Activated naive CD8-positive, alpha-beta T cell treated with anti-CD3 and anti-CD28 coated beads, Interleukin-2, amount 50 U/mL, for 24 hours (primary cell): ENCODE data around the gene SAMD4A.
"Not testable (repeated sequence)": the region's sequence is repeated elsewhere in the genome, so short reads cannot be mapped to it uniquely, and the experiment has no call there.

Experiments used
- ATAC-seq: fragments of 150-1000 bp; cut with Tn5 transposase; one replicate; pipeline ENCODE4 v1.10.0; 2021
- DNase-seq: peaks from one replicate; pipeline ENCODE4 v3.0.0; 2021
- H3K27ac Mint-ChIP-seq: one replicate; pipeline ENCODE4 v1.8.0; 2021; ENCODE audit warnings: mild to moderate bottlenecking, mixed read lengths
- H3K27me3 Mint-ChIP-seq: one replicate; pipeline ENCODE4 v1.8.0; 2021; ENCODE audit warnings: mixed read lengths
- H3K36me3 Mint-ChIP-seq: one replicate; pipeline ENCODE4 v1.8.0; 2021; ENCODE audit warnings: low read depth, mixed read lengths
- H3K4me1 Mint-ChIP-seq: one replicate; pipeline ENCODE4 v1.8.0; 2021; ENCODE audit warnings: mixed read lengths
- H3K4me3 Mint-ChIP-seq: one replicate; pipeline ENCODE4 v1.8.0; 2021; ENCODE audit warnings: mild to moderate bottlenecking, moderate library complexity, mixed read lengths
- H3K9me3 Mint-ChIP-seq: one replicate; pipeline ENCODE4 v1.8.0; 2021; ENCODE audit warnings: mixed read lengths

Gene SAMD4A

DNA sequence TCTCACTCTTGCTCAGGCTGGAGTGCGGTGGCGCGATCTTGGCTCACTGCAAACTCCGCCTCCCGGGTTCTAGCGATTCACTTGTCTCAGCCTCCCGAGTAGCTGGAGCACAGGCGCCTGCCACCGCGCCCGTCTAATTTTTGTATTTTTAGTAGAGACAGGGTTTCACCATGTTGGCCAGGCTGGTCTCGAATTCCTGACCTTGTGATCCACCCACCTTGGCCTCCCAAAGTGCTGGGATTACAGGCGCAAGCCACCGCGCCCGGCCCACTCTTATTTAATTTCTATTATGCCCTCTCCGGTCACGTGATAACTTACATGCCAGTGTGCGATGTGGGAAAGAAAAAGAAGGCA, 57.1 kb downstream of the SAMD4A start:
- H3K27ac Mint-ChIP-seq, H3K9me3 Mint-ChIP-seq: not testable (repeated sequence)

DNA sequence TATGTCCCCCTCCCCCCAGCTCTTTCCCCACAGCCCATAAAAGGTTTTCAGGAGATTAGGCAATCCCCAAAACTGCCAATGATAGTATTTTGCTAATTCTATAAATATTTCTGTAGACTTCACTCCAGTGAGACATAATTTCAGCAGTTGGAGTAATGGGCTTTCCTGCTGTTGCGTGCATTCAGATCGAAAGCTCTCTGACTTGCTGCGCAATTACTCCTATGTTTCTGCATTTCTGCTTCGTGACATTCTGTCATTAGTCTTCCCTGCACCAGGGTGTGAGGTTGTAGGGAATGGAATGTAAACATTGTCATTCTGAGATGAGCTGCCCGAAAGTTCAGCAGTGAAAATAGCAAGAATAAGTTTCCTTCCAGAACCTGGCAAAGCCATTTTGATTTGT, 58.2 kb downstream of the SAMD4A start:
- DNase-seq (no peak), ATAC-seq (no peak)
- no peak overlapping the region for H3K4me3 Mint-ChIP-seq
- H3K36me3 Mint-ChIP-seq, result peaks cover 1% of the 10 kb centered on the region
- H3K9me3 Mint-ChIP-seq, result peaks cover 3% of the 10 kb centered on the region
- no peaks in the 10 kb centered on the region for H3K27me3 Mint-ChIP-seq
- H3K27ac Mint-ChIP-seq, result no peak overlapping the region
- H3K4me1 Mint-ChIP-seq, result peaks cover 64% of the 10 kb centered on the region

More for the DNA sequence above, 57.1 kb downstream of the SAMD4A start:
- not testable (repeated sequence) for ATAC-seq, H3K4me3 Mint-ChIP-seq, DNase-seq, H3K27me3 Mint-ChIP-seq, H3K36me3 Mint-ChIP-seq
- peaks cover 55% of the 10 kb centered on the region for H3K4me1 Mint-ChIP-seq

DNA sequence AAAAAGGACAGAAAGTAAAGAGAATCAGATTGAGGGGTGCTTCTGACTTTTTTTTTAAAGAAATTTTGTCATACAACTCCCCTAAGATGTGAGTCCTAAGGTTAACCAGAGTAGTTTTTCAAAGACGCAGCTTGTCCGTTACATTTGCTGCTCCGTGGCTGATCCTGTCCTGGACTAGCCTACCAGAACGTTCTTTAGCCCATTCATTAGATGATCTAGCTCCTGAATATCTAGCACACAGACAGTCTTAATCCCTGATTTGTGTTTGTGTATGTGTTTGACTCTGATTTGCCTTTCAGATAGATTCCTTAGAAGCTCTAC, 60.3 kb downstream of the SAMD4A start:
- Mint-ChIP-seq H3K9me3 (peaks cover 4% of the 10 kb centered on the region), H3K27ac (peak overlapping the region; percentile 97), H3K4me1 (peaks cover 60% of the 10 kb centered on the region), H3K36me3 (peaks cover 1% of the 10 kb centered on the region), H3K4me3 (peak overlapping the region; percentile 68), H3K27me3 (no peaks in the 10 kb centered on the region)
- ATAC-seq (no peak), DNase-seq (no peak)

DNA sequence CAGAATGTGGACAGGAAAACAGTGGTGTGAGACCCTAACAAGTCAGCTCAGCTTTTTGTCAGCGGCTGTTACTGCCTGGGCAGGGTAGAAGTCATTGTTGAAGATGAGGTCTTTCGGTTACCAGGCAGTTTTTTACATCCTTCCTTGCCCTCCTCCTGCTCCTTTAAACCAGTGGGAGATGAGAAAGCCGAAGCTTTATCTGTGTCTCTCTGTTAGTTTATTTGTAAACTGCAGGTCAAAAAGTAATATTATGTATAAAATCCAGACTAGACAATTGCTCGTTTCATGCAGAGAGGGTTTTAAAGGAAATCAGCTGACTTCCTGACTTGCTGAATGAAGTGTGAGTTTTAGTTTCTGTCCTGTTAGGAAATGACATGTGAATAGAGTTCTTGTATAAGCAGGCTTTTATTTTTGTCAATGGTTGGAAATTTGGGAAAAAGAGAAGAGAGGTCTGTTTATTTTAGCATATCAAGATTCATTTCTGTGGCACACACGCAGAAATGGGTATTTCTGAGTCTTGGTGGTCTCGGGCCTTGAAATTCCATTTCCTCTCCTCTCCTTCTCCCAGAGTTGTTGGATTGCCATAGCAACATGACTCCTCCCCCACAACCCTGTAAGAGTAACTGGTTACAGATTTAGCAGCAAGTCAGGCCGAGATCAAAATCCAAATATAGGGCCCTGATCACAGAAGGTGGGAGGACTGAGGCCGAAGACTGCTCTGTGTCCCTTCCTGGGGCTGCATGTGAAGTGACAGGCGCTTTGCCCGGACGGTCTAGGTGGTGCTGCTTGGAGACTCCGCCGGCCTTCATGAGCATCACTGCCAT, 60.8 kb downstream of the SAMD4A start:
- Mint-ChIP-seq H3K27me3 (no peaks in the 10 kb centered on the region), H3K9me3 (peaks cover 8% of the 10 kb centered on the region), H3K4me3 (peak overlapping the region; percentile 68), H3K4me1 (peaks cover 54% of the 10 kb centered on the region), H3K27ac (peak overlapping the region; percentile 97), H3K36me3 (peaks cover 1% of the 10 kb centered on the region)
- DNase-seq (no peak), ATAC-seq (peak; percentile 61)

DNA sequence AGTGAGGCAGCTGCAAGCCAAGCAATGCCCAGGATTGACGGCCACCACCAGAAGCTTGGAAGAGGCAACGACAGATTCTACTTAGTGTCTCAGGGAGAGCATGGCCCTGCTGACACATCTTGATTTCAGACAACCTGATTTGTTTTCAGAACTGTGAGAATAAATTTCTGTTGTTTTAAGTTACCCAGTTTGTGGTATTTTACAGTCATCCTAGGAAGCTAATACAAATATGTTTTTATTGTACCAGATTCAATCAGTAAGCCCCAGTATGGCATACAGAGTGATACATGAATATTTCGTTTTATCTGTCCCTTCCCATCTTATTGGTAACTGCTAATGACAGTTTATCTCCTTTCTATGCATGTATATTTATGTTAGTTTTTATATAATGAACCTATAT, 62.3 kb downstream of the SAMD4A start:
- peaks cover 5% of the 10 kb centered on the region for H3K9me3 Mint-ChIP-seq
- H3K4me1 Mint-ChIP-seq, result peaks cover 45% of the 10 kb centered on the region
- no peaks in the 10 kb centered on the region for H3K27me3 Mint-ChIP-seq
- no peak overlapping the region for H3K27ac Mint-ChIP-seq
- ATAC-seq (no peak), DNase-seq (no peak)
- no peak overlapping the region for H3K4me3 Mint-ChIP-seq
- peaks cover 1% of the 10 kb centered on the region for H3K36me3 Mint-ChIP-seq

DNA sequence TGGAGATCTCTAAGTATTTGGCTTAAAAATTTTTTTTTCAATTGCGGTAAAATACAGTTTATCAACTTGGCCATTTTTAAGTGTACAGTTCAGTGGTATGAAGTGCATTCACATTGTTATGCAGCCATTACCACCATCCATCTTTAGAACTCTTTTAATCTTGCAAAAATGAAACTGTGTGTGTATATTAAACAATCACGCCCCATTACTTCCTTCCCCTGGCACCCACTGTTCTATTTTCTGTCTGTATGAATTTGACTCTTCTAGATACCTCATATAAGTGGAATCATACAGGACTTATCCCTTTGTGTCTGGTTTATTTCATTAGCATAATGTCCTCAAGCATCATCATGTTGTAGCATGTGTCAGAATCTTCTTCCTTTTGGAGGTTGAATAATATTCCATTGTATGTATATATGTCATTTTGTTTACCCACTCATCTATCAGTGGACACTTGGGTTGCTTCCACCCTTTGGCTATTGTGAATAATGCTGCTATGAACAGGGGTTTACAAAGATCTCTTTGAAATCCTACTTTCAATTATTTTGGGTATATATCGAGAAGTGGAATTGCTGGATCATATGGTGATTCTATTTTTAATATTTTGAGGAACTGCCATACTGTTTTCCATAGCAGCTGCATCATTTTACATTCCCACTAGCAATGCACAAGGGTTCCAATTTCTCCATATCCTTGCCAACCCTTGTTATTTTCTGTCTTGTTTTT, 62.9 kb downstream of the SAMD4A start:
- Mint-ChIP-seq H3K4me3 (no peak overlapping the region), H3K36me3 (peaks cover 1% of the 10 kb centered on the region), H3K27me3 (no peaks in the 10 kb centered on the region), H3K9me3 (peaks cover 5% of the 10 kb centered on the region), H3K4me1 (peaks cover 45% of the 10 kb centered on the region), H3K27ac (no peak overlapping the region)
- ATAC-seq, result no peak
- DNase-seq, result no peak

DNA sequence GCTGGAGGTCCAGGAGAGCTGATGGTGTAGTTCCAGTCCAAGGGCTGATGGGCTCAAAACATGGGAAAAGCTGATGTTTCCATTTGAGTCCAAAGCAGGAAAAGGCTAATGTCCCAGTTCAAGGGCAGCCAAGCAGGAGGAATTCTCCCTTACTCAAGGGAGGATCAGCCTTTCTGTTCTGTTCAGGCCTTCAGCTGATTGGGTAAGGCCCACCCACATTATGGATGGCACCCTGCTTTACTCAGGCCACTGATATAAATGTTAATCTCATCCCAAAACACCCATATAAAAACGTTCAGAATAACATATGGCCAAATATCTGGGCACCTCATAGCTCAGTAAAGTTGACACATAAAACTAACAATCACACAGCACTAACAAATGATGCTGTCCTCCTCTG, 64.1 kb downstream of the SAMD4A start:
- Mint-ChIP-seq H3K27me3 (no peaks in the 10 kb centered on the region), H3K4me3 (no peak overlapping the region), H3K4me1 (peaks cover 44% of the 10 kb centered on the region), H3K27ac (no peak overlapping the region), H3K9me3 (peaks cover 5% of the 10 kb centered on the region), H3K36me3 (peaks cover 1% of the 10 kb centered on the region)
- DNase-seq (no peak), ATAC-seq (no peak)

DNA sequence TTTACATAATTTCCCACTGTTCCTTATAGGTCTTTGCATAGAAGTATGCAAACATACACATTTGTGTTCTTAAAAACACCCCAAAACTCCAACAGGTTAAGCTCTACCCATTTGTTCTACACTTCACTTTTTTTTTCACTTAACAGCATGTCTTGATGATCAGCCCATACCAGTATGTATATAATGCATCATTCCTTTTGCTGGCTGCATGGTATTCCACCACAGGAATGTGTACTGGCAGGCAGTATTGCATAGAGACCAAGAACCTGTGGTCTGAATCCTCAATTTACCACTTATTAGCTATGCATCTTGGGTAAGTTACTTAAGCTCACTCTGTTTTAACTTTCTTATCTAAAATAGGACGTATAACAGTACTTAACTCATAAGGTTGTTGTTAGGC, 65.5 kb downstream of the SAMD4A start:
- Mint-ChIP-seq H3K4me1 (peaks cover 36% of the 10 kb centered on the region), H3K36me3 (peaks cover 1% of the 10 kb centered on the region), H3K27ac (no peak overlapping the region), H3K4me3 (no peak overlapping the region), H3K27me3 (no peaks in the 10 kb centered on the region), H3K9me3 (peaks cover 5% of the 10 kb centered on the region)
- ATAC-seq (no peak), DNase-seq (no peak)

DNA sequence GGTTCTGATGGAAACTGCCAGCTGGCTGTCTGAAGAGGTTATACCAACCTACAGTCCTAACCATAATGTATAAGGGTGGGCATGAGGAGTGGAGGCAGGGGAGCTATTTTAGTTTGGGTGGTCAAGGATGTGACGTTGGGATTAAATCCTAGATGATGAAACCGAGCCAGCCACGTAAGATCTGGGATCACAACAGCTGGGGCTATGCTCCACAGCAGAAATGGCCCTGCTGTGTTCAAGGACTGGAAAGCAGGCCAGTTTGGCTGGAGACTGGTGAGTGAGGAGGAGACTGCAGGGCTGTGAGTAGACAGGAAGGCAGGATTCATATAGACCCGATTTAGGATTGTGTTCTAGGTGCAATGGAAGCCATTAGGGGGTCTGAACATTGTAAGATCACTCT, 66.1 kb downstream of the SAMD4A start:
- H3K27me3 Mint-ChIP-seq, result no peaks in the 10 kb centered on the region
- ATAC-seq (no peak), DNase-seq (no peak)
- H3K4me1 Mint-ChIP-seq, result peaks cover 29% of the 10 kb centered on the region
- H3K27ac Mint-ChIP-seq, result no peak overlapping the region
- H3K4me3 Mint-ChIP-seq, result no peak overlapping the region
- peaks cover 5% of the 10 kb centered on the region for H3K9me3 Mint-ChIP-seq
- H3K36me3 Mint-ChIP-seq, result peaks cover 1% of the 10 kb centered on the region

DNA sequence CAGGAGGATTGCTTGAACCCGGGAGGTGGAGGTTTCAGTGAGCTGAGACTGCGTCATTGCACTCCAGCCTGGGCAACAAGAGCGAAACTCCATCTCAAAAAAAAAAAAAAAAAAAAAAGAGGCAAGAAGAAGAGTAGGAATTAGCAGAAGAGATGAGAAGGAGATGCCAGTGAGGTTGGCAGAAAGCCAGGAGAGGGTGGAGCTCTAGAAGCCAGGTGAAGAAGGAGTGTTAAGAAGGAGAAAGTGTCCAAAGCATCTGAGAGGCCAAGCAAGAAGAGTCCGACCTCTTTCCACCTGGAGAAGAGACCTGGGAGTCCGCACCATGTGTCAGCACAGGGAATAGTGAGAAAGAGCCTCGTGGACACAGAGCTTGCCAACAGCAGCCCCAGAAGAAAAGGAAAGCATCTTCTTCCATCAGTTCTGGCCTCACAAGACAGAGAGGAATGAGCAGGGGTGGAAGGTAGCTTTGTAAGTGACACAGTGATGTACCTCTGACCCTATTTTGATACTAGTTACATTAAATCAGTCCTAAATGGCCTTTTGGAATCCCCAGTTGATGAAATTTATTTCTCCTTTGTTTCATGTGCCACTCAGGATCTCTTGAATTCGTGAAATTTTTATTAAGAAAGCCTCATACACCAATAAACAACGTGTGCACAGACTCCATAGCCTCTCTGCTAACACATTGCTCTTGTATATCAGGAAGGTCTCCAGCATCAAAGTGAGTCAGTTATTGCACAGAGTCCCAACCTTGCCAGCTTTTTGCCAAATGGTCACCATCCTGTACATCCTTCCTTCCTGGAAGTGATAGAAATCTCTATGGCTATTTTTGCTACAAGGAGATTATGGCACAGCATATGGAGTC, 70.6 kb downstream of the SAMD4A start:
- Mint-ChIP-seq H3K9me3 (peaks cover 1% of the 10 kb centered on the region), H3K36me3 (no peaks in the 10 kb centered on the region), H3K4me1 (peaks cover 7% of the 10 kb centered on the region), H3K27ac (no peak overlapping the region), H3K4me3 (no peak overlapping the region), H3K27me3 (no peaks in the 10 kb centered on the region)
- DNase-seq (no peak), ATAC-seq (no peak)

DNA sequence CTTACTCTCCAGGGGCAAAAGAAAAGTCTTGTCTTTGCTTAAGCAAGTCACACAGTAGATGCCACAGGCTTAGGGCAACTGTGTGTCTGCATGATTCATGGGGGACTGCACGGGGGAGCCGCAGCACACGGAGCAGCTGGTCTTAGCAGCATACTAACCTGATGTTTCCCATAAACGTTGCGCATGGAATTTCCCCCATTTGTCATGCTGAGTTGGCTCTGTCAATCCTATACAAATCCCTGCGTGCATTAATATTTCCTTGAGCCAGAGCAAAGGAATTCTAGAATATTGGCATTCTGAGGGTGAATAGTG, 71.2 kb downstream of the SAMD4A start:
- Mint-ChIP-seq H3K4me1 (peaks cover 7% of the 10 kb centered on the region), H3K27me3 (no peaks in the 10 kb centered on the region), H3K4me3 (no peak overlapping the region), H3K9me3 (no peaks in the 10 kb centered on the region), H3K27ac (no peak overlapping the region), H3K36me3 (no peaks in the 10 kb centered on the region)
- DNase-seq (no peak), ATAC-seq (no peak)

DNA sequence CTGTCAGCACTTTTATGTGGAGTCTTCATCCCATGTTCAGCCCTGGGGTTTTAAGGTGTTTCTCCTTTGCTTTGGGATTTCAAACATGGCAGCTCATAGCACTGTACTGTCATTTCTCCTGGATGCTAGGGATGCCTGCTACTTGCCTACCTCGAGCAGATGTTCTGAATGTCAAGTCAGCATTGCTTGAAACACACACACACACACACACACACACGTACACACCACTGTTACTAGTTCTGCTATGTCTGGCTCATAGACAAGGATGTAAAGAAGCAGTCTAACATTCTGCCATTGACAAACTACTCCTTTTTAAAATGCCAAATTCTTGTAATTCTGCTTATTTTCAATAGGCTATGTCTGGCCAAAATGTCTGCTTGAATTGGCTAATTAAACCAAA, 72.7 kb downstream of the SAMD4A start:
- H3K36me3 Mint-ChIP-seq, result no peaks in the 10 kb centered on the region
- no peaks in the 10 kb centered on the region for H3K27me3 Mint-ChIP-seq
- DNase-seq (no peak), ATAC-seq (no peak)
- no peak overlapping the region for H3K27ac Mint-ChIP-seq
- H3K4me1 Mint-ChIP-seq, result peaks cover 11% of the 10 kb centered on the region
- no peaks in the 10 kb centered on the region for H3K9me3 Mint-ChIP-seq
- H3K4me3 Mint-ChIP-seq, result no peak overlapping the region

DNA sequence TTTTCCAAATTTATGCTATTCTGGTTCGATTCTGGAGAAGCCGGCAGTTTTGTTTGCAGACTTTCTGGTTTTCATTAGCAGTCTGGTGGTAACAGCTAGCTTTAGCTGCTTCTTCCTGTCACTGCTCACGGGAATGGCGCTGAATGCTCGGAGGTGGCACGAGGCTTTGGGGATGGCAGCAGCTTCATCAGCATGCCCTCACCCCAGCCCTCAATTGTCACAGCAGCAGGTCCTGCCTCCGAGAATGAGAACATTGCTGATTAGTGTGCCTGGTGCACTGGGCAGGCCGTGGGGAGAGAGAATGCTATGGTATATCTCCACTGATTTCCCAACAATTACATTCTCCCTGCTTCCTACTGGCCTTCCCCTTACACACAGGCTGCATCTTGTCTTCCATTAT, 73.6 kb downstream of the SAMD4A start:
- no peak for ATAC-seq
- no peak overlapping the region for H3K4me3 Mint-ChIP-seq
- H3K27me3 Mint-ChIP-seq, result no peaks in the 10 kb centered on the region
- H3K9me3 Mint-ChIP-seq, result no peaks in the 10 kb centered on the region
- H3K27ac Mint-ChIP-seq, result no peak overlapping the region
- H3K36me3 Mint-ChIP-seq, result no peaks in the 10 kb centered on the region
- no peak for DNase-seq
- peaks cover 11% of the 10 kb centered on the region for H3K4me1 Mint-ChIP-seq

DNA sequence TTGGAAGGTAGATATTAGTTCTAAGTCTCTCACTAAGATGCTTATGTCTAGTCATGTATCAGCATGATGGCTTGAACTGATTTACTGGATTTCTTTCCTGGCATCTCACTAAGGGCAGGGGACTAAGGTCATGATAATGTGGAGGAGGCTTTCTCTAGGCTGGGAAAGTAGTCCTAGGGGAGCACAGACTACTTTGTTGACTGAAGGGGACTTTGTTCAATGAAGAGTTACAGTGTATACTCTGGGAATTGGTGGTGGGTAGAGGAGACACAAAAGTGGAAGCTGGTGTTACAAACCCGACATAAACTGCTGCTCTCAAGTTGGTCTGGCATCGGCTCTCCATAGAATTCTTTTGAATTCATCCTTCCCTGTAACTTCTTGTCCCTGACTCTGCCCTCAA, 75.2 kb downstream of the SAMD4A start:
- H3K9me3 Mint-ChIP-seq, result no peaks in the 10 kb centered on the region
- H3K4me3 Mint-ChIP-seq, result no peak overlapping the region
- H3K36me3 Mint-ChIP-seq, result no peaks in the 10 kb centered on the region
- H3K4me1 Mint-ChIP-seq, result peaks cover 18% of the 10 kb centered on the region
- no peak overlapping the region for H3K27ac Mint-ChIP-seq
- no peaks in the 10 kb centered on the region for H3K27me3 Mint-ChIP-seq
- ATAC-seq (no peak), DNase-seq (no peak)
